SK-N-MC (cell line): ENCODE measurements around the gene THOP1.

Source experiments
- DNase-seq: peaks from one replicate; pipeline ENCODE4 v3.0.0-alpha.2; 2011; ENCODE audit warnings: low read depth, low spot score
- H3K27ac ChIP-seq: fragments of 200-600 bp; sonication (generic); 2 replicates; pipeline ENCODE4 v1.5.1; 2016; ENCODE audit warnings: mixed run types
- H3K36me3 ChIP-seq: fragments of 200-600 bp; sonication (generic); 2 replicates; pipeline ENCODE4 v1.6.1; 2017; ENCODE audit warnings: antibody characterized with exemption, low read length, mixed read lengths; ENCODE audit not compliant: insufficient read depth
- H3K4me3 ChIP-seq: fragments of 200-600 bp; sonication (generic); 2 replicates; pipeline ENCODE4 v1.5.1; 2016
- H3K9ac ChIP-seq: fragments of 200-600 bp; sonication (generic); 2 replicates; pipeline ENCODE4 v1.8.0; 2017; ENCODE audit warnings: mixed run types, mixed read lengths; ENCODE audit not compliant: insufficient read length
- H3K9me3 ChIP-seq: fragments of 200-600 bp; sonication (generic); 2 replicates; pipeline ENCODE4 v1.6.1; 2017; ENCODE audit warnings: low read depth, mild to moderate bottlenecking, antibody characterized with exemption, low read length, moderate library complexity, mixed read lengths
- EZH2 ChIP-seq: fragments of 200-600 bp; sonication (generic); IDR thresholded peaks from one replicate; pipeline ENCODE4 v1.6.1; 2017; ENCODE audit warnings: antibody characterized with exemption
- FOXP2 ChIP-seq: optimal IDR thresholded peaks from 2 replicates; pipeline ENCODE3; 2011; ENCODE audit warnings: mild to moderate bottlenecking, moderate library complexity; ENCODE audit not compliant: insufficient read depth; ENCODE audit errors: extremely low read length, control extremely low read depth
- POLR2AphosphoS5 ChIP-seq: IDR thresholded peaks from 2 replicates; pipeline ENCODE4 v1.6.1; 2012; ENCODE audit warnings: mild to moderate bottlenecking, low read depth, low read length, borderline replicate concordance

Gene THOP1

DNA sequence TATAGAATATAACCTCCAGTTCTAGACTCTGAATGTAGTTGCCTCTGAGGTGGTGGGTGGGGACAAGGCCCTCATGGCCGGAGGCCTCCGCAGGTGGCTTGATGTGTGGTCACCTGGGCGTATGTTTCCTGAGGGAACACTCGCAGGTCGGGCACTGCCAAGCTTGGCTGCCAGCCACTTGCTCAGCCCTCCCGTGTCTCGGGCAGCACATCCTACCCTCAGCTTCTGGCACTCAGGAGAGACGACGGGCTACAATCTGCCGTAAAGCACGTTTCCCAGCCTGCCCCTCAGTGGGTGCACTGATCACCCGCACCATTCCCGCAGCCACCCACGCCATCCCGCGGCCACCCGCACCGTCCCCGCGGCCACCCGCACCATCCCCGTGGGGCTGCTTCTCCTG, 15.2 kb downstream of the THOP1 start:
- TF ChIP-seq EZH2 (no peak), FOXP2 (no peak), POLR2AphosphoS5 (no peak)
- H3K4me3 ChIP-seq = no peak overlapping the region
- no peaks in the 10 kb centered on the region for H3K9me3 ChIP-seq
- no peak overlapping the region for H3K9ac ChIP-seq
- no peak for DNase-seq
- H3K27ac ChIP-seq = no peak overlapping the region
- H3K36me3 ChIP-seq = peaks cover 61% of the 10 kb centered on the region

DNA sequence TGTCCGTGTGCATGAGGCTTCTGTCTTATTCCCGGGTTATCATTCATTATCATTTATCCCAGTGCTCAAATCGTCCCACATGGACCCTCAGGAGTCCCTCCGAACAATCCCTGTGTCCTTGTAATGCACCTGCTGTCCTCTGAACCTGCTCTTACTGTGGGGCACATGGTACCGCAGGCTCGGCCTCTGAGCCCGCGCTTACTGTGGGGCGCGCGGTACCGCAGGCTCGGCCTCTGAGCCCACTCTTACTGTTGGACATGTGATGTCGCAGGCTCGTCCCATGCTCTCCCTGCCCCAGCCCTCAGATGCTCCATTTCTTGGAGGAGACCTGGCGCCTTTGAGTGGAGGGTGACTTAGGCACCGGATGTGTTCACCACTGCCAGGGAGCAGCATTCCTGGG, 17.5 kb downstream of the THOP1 start:
- no peak overlapping the region for H3K4me3 ChIP-seq
- DNase-seq = no peak
- H3K27ac ChIP-seq = no peak overlapping the region
- no peak for TF ChIP-seq EZH2
- no peaks in the 10 kb centered on the region for H3K9me3 ChIP-seq
- peaks cover 60% of the 10 kb centered on the region for H3K36me3 ChIP-seq
- H3K9ac ChIP-seq = no peak overlapping the region

DNA sequence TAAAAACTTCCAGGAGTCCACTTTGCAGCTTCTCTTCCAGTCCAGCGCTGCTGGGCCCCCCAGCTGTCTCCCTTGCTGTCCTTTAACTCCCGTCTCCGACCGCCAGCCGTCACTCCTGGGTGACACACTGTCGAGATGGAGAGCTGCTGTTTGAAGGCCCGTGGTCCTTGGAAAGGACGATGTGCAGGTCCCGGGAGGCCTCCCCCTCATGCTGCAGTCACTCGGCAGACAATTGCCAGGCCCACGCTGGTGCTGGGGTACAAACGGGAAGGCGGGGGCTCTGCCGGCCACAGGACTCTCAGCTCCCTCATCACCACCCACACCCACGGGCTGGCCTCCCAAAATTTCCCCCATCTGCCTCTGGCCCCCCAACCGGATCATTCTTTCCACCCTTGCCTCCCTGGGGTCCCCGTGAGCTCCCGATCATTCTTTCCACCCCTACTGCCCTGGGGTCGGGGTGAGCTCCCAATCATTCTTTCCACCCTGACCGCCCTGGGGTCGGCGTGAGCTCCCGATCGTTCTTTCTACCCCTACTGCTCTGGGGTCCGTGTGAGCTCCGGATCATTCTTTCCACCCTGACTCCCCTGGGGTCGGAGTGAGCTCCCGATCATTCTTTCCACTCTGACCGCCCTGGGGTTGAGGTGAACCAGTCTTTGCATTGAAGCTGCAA, 18.3 kb downstream of the THOP1 start:
- no peak for DNase-seq
- H3K36me3 ChIP-seq = peaks cover 61% of the 10 kb centered on the region

DNA sequence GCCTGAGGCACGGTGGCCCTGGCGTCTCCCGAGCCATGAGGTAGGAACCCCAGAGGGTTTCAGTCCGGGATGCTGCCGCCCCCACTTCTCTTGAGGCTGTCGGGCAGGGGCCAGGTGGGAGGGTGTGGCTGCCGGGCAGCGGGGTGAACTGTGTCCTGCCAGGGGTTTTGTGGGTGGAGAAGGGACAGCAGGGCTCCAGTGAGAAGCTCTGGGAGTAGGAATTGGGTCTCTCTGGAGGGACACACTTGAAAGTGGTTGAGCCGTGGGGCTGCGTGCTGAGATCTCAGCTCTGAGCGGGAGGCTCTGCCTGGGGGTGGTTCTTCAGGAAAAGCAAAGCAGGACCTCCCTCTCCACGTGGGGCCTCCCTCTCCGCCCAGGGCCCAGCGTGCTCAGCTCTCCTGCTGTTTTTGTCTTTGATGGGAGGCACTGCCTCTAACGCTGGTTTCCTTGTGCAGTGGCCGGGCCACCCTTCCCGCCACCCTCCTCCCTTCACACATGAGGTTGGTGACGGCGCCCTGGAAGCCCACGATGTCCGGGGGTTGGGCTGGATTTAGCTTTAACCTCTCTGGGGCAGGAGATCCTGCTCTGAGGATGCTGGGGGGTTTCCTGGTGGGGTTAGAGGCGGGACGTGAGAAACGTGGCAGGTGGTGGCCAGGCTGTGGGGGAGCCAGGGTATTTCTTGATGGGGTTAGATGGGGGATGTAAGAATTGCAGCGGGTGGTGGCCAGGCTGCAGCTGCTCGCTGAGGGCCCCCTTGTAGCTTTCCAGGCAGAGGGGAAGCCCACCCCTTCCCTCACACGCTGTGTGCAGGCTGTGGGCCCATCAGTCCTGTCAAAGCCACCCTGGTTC, 19.1 kb downstream of the THOP1 start:
- H3K4me3 ChIP-seq = no peak overlapping the region
- TF ChIP-seq EZH2 (no peak), FOXP2 (no peak), POLR2AphosphoS5 (no peak)
- H3K27ac ChIP-seq = peak overlapping the region; percentile 31; the same call in 1 of the 2 replicates
- H3K36me3 ChIP-seq = peaks cover 58% of the 10 kb centered on the region
- H3K9ac ChIP-seq = peak overlapping the region; percentile 53
- DNase-seq = no peak
- H3K9me3 ChIP-seq = no peaks in the 10 kb centered on the region

More for the DNA sequence above, 18.3 kb downstream of the THOP1 start:
- Histone ChIP-seq H3K9me3 (no peaks in the 10 kb centered on the region), H3K27ac (peak overlapping the region; percentile 31; the same call in 1 of the 2 replicates), H3K9ac (peak overlapping the region; percentile 53), H3K4me3 (no peak overlapping the region)
- TF ChIP-seq FOXP2 = no peak
- no peak for TF ChIP-seq POLR2AphosphoS5
- no peak for TF ChIP-seq EZH2

DNA sequence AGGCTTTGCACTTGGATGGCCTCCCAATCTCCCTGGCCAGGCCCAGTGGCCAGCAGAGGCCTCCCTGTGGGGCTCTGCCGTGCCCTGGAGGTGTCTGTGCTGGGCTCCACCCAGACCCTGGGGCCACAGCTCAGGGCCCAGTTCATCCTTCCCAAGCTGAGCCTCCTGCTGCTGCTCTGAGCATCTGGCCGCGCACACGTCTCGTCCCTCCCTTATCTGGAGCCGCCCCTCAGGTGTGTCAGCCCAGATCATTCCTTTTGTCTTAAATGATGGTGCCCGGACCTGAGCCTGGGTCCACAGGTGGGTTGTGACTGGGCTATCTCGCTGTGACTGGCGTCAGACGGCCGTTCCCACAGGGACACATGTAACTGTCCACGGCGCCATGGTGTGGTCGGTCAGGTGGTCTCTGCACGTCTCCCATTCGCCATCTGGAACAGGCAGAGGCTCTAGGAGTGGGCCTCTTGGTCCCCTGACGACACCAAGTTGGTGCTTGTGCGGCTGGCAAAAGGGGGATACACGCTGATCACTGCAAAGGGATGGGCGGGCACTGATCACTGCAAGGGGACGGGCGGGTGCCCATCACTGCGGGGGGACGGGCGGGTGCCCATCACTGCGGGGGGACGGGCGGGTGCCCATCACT, 20.1 kb downstream of the THOP1 start:
- DNase-seq = no peak
- no peaks in the 10 kb centered on the region for H3K9me3 ChIP-seq
- TF ChIP-seq FOXP2 (no peak), POLR2AphosphoS5 (no peak), EZH2 (no peak)
- no peak overlapping the region for H3K9ac ChIP-seq
- peaks cover 56% of the 10 kb centered on the region for H3K36me3 ChIP-seq
- H3K4me3 ChIP-seq = no peak overlapping the region
- H3K27ac ChIP-seq = no peak overlapping the region

DNA sequence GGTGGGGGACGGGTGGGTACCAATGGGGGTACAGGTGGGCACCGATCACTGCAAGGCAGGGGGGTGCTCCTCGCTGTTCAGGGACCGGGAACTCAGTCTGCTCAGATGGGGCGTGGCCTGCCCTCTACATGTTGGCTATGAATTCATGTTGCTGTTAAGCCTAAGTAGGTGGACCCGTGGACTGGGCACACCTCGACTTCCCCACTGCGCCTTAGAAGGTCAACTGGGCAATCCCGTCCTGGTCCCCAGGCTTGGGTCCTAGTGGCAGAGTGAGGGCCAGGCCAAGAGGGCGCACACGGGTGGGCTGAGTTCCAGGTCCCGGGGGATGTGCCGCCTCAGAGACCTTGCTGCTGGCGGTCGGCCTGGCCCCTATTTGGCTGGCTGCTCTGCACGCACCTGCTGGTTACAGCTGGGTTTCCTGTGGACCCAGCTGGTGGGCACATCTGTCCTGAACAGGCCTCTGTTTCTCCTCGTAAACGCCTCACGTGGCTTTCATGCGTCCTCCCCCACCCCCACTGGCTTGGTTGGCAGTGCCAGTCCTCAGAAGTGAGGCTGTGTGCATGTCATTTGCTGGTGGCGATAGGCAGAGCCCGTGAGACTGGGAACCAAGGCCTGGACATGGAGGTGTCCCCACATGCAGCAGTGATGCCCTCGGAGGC, 20.8 kb downstream of the THOP1 start:
- no peak overlapping the region for H3K4me3 ChIP-seq
- no peak overlapping the region for H3K9ac ChIP-seq
- no peaks in the 10 kb centered on the region for H3K9me3 ChIP-seq
- H3K27ac ChIP-seq = no peak overlapping the region
- DNase-seq = no peak
- peaks cover 55% of the 10 kb centered on the region for H3K36me3 ChIP-seq
- TF ChIP-seq EZH2 (no peak), POLR2AphosphoS5 (no peak)

DNA sequence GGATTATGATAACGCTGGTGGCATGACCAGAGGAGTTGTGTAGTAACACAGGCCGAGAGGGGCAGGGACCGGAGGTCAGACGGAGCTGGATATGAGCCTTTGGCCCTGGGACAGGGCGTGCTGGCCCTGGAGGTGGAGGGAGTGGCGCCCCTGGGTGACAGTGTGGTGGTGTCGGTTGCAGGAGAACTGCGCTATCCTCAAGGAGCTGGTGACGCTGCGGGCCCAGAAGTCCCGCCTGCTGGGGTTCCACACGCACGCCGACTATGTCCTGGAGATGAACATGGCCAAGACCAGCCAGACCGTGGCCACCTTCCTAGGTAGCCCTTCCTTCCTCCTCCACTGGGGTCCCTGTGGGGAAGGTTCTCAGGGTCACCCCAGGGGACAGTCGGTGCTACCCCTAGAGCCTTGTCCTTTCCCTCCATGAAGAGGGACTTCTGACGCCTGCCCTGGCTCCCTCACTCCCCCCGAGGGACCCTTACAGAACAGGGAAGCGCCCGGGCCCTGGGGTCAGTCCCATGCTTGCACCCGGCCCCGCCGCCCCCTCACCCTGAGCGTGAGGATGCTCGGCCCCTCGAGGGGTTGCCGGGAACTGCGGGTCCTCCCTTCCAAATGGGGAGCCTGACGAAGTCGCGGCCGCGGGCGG, 21.6 kb downstream of the THOP1 start:
- Histone ChIP-seq H3K36me3 (peaks cover 49% of the 10 kb centered on the region), H3K27ac (no peak overlapping the region), H3K4me3 (no peak overlapping the region), H3K9me3 (no peaks in the 10 kb centered on the region), H3K9ac (no peak overlapping the region)
- TF ChIP-seq FOXP2 = no peak
- no peak for TF ChIP-seq EZH2
- no peak for TF ChIP-seq POLR2AphosphoS5
- no peak for DNase-seq
